Neuronal stem cell (in vitro differentiated cells): Measurements from ENCODE around the gene PROSER2.

ENCODE experiments used
- DNase-seq: peaks from one replicate; pipeline ENCODE4 v3.0.0-alpha.2; 2013; ENCODE audit warnings: low spot score
- H2AFZ ChIP-seq: one replicate; pipeline ENCODE4 v1.6.1; 2013; ENCODE audit warnings: mild to moderate bottlenecking, low read length, inconsistent platforms
- H2AK5ac ChIP-seq: 2 replicates; pipeline ENCODE4 v1.6.1; 2013; ENCODE audit warnings: low read depth, mild to moderate bottlenecking, inconsistent platforms, low read length, moderate library complexity, mixed read lengths
- H2BK120ac ChIP-seq: 2 replicates; pipeline ENCODE4 v1.6.1; 2013; ENCODE audit warnings: low read depth, mild to moderate bottlenecking, inconsistent platforms, low read length, moderate library complexity, mixed read lengths
- H2BK12ac ChIP-seq: one replicate; pipeline ENCODE4 v1.6.1; 2013; ENCODE audit warnings: low read length, inconsistent platforms
- H2BK15ac ChIP-seq: 2 replicates; pipeline ENCODE4 v1.6.1; 2013; ENCODE audit warnings: mild to moderate bottlenecking, low read length, inconsistent platforms, mixed read lengths
- H2BK5ac ChIP-seq: one replicate; pipeline ENCODE4 v1.6.1; 2013; ENCODE audit warnings: inconsistent platforms, mild to moderate bottlenecking, low read length, moderate library complexity
- H3K14ac ChIP-seq: one replicate; pipeline ENCODE4 v1.6.1; 2013; ENCODE audit warnings: low read length, inconsistent platforms
- H3K18ac ChIP-seq: 2 replicates; pipeline ENCODE4 v1.6.1; 2013; ENCODE audit warnings: low read length, inconsistent platforms
- H3K23ac ChIP-seq: 2 replicates; pipeline ENCODE4 v1.6.1; 2013; ENCODE audit warnings: low read depth, mild to moderate bottlenecking, mixed read lengths, low read length, inconsistent platforms; ENCODE audit not compliant: poor library complexity
- H3K27ac ChIP-seq: replicated peaks from 3 replicates; pipeline ENCODE4 v1.5.1; 2013; ENCODE audit warnings: low read length, inconsistent platforms
- H3K27me3 ChIP-seq, 3 experiments: 2 replicates each; pipeline ENCODE4 v1.6.1; 2013; ENCODE audit warnings: low read length in 3 of 3, mild to moderate bottlenecking in 2 of 3, inconsistent platforms in 1 of 3, low read depth in 1 of 3, mixed read lengths in 1 of 3, moderate library complexity in 1 of 3; ENCODE audit not compliant: control insufficient read depth in 3 of 3, insufficient read depth in 3 of 3
- H3K36me3 ChIP-seq, 2 donors: replicated peaks in 1 of 2; 2 replicates each; pipeline ENCODE4 v1.6.1; 2013; ENCODE audit warnings: low read length in 2 of 2; ENCODE audit not compliant: control insufficient read depth in 2 of 2, insufficient read depth in 2 of 2
- H3K4ac ChIP-seq: 2 replicates; pipeline ENCODE4 v1.6.1; 2013; ENCODE audit warnings: inconsistent platforms, mild to moderate bottlenecking, low read length, moderate library complexity
- H3K4me1 ChIP-seq, 2 donors: 1 replicate in 1 of 2; 2 replicates in 1 of 2; pipeline ENCODE4 v1.6.1; 2013; ENCODE audit warnings: low read length in 2 of 2, low read depth in 1 of 2; ENCODE audit not compliant: control insufficient read depth in 2 of 2, insufficient read depth in 1 of 2
- H3K4me2 ChIP-seq: one replicate; pipeline ENCODE4 v1.6.1; 2013; ENCODE audit warnings: mild to moderate bottlenecking, low read length, inconsistent platforms; ENCODE audit not compliant: insufficient read depth, poor library complexity, severe bottlenecking
- H3K4me3 ChIP-seq, 2 donors: 2 replicates each; pipeline ENCODE4 v1.5.1; 2013; ENCODE audit warnings: low read length in 2 of 2, mild to moderate bottlenecking in 2 of 2, inconsistent platforms in 1 of 2, moderate library complexity in 1 of 2
- H3K79me1 ChIP-seq: one replicate; pipeline ENCODE4 v1.6.1; 2013; ENCODE audit warnings: low read depth, mild to moderate bottlenecking, inconsistent platforms, low read length, moderate library complexity
- H3K9ac ChIP-seq: one replicate; pipeline ENCODE4 v1.6.1; 2013; ENCODE audit warnings: mild to moderate bottlenecking, low read depth, low read length, inconsistent platforms; ENCODE audit not compliant: poor library complexity
- H3K9me3 ChIP-seq, 2 donors: replicated peaks in 1 of 2; 2 replicates each; pipeline versions ENCODE3 to v1.6.1; 2013; ENCODE audit warnings: low read length in 2 of 2, mild to moderate bottlenecking in 2 of 2, inconsistent platforms in 1 of 2, low read depth in 1 of 2, mixed read lengths in 1 of 2, moderate library complexity in 1 of 2; ENCODE audit not compliant: control insufficient read depth in 2 of 2, insufficient read depth in 1 of 2
- H4K8ac ChIP-seq: one replicate; pipeline ENCODE4 v1.6.1; 2013; ENCODE audit warnings: low read depth, mild to moderate bottlenecking, inconsistent platforms, low read length, moderate library complexity
- H4K91ac ChIP-seq: one replicate; pipeline ENCODE4 v1.6.1; 2013; ENCODE audit warnings: low read length, low read depth, mild to moderate bottlenecking, inconsistent platforms; ENCODE audit not compliant: poor library complexity
- WGBS, 2 donors: extraction: QIAGEN DNeasy Blood & Tissue Kit; methylation state at CpG; one replicate each; pipeline ENCODE4 v1.1.7; 2013; ENCODE audit warnings: missing lambda C conversion rate in 2 of 2, mixed read lengths in 1 of 2; ENCODE audit not compliant: insufficient read length in 2 of 2, insufficient replicate concordance in 1 of 2; ENCODE audit errors: extremely low coverage in 2 of 2; 5-methylcytosine and 5-hydroxymethylcytosine counted together

PROSER2 gene

GRCh38 chr10:11776080-11776479 lies 47.1 kb upstream of the PROSER2 start:
- Histone ChIP-seq H3K4me3 (no peak overlapping the region), H2AFZ (no peak overlapping the region), H3K4ac (no peak overlapping the region), H3K79me1 (no peaks in the 10 kb centered on the region), H3K23ac (no peak overlapping the region), H3K36me3 (no peaks in the 10 kb centered on the region), H3K27me3 (peaks cover 0 to 3% (median 0%) of the 10 kb centered on the region in 3 experiments), H3K18ac (no peak overlapping the region), H3K9ac (no peak overlapping the region), H3K9me3 (no peaks in the 10 kb centered on the region), H3K27ac (no peak overlapping the region), H2AK5ac (no peak overlapping the region), H4K91ac (no peak overlapping the region), H4K8ac (no peak overlapping the region), H3K4me1 (no peaks in the 10 kb centered on the region), H3K14ac (no peak overlapping the region), H2BK5ac (no peak overlapping the region), H2BK15ac (no peak overlapping the region), H2BK12ac (no peak overlapping the region), H2BK120ac (no peak overlapping the region), H3K4me2 (no peak overlapping the region)
- DNase-seq, result no peak
- no CpG with 5 or more reads among the region's 3 CpGs for WGBS, 2 donors

DNA sequence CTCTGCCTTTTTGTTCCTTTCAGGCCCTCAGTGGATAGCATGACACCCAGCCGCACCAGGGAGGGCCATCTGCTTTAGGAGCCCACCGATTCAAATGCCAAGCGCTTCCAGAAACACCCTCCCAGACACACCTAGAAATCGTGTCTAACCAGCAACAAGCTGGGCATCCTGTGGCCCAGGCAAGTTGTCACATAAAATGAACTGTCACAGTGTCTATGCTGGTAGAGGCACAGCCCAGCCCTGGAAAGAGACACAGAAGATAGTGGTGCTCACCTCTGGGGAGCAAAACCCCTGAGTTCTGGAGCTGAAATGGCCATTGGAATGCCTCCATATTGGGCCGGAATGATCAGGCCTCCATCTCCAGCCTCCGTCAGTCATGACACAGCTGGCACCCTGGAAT lies 42.0 kb upstream of the PROSER2 start:
- Histone ChIP-seq H3K9me3 (no peaks in the 10 kb centered on the region), H3K14ac (no peak overlapping the region), H3K4me2 (no peak overlapping the region), H2AK5ac (no peak overlapping the region), H2BK12ac (no peak overlapping the region), H3K27me3 (no peaks in the 10 kb centered on the region), H3K4me1 (no peaks in the 10 kb centered on the region), H3K18ac (no peak overlapping the region), H3K9ac (no peak overlapping the region), H2BK5ac (no peak overlapping the region), H3K23ac (no peak overlapping the region), H3K27ac (no peak overlapping the region), H3K4ac (no peak overlapping the region), H2AFZ (no peak overlapping the region), H3K4me3 (no peak overlapping the region), H2BK15ac (no peak overlapping the region), H2BK120ac (no peak overlapping the region), H4K91ac (no peak overlapping the region), H3K79me1 (no peaks in the 10 kb centered on the region), H3K36me3 (no peaks in the 10 kb centered on the region), H4K8ac (no peak overlapping the region)
- WGBS, 2 donors, result no CpG with 5 or more reads among the region's 6 CpGs
- no peak for DNase-seq

GRCh38 chr10:11782793-11783557 lies 40.2 kb upstream of the PROSER2 start:
- Histone ChIP-seq H2AK5ac (no peak overlapping the region), H2BK12ac (no peak overlapping the region), H3K23ac (no peak overlapping the region), H3K18ac (no peak overlapping the region), H3K79me1 (no peaks in the 10 kb centered on the region), H3K4me3 (no peak overlapping the region), H3K9me3 (no peaks in the 10 kb centered on the region), H3K4me2 (no peak overlapping the region), H3K4ac (no peak overlapping the region), H2AFZ (peak overlapping the region; percentile 10), H3K9ac (no peak overlapping the region), H3K27me3 (no peaks in the 10 kb centered on the region), H3K36me3 (no peaks in the 10 kb centered on the region), H4K8ac (no peak overlapping the region), H3K27ac (no peak overlapping the region), H3K4me1 (no peaks in the 10 kb centered on the region), H2BK120ac (no peak overlapping the region), H2BK15ac (no peak overlapping the region), H3K14ac (no peak overlapping the region), H4K91ac (no peak overlapping the region), H2BK5ac (no peak overlapping the region)
- no CpG with 5 or more reads among the region's 18 CpGs for WGBS, 2 donors
- DNase-seq, result peak; percentile 56

- Histone ChIP-seq H3K4me2 (no peak overlapping the region), H3K27me3 (no peaks in the 10 kb centered on the region), H3K9me3 (no peaks in the 10 kb centered on the region), H3K4ac (no peak overlapping the region), H4K91ac (no peak overlapping the region), H2BK12ac (no peak overlapping the region), H3K23ac (no peak overlapping the region), H2BK15ac (no peak overlapping the region), H4K8ac (no peak overlapping the region), H3K4me1 (no peaks in the 10 kb centered on the region), H3K4me3 (no peak overlapping the region), H3K27ac (no peak overlapping the region), H3K9ac (no peak overlapping the region), H2AK5ac (no peak overlapping the region), H2BK5ac (no peak overlapping the region), H3K14ac (no peak overlapping the region), H2AFZ (no peak overlapping the region), H3K36me3 (no peaks in the 10 kb centered on the region), H3K79me1 (no peaks in the 10 kb centered on the region), H3K18ac (no peak overlapping the region), H2BK120ac (no peak overlapping the region)
- DNase-seq, result no peak
- WGBS, 2 donors, result no CpG with 5 or more reads among the region's 7 CpGs
Measured at GRCh38 chr10:11783558-11783865, 39.6 kb upstream of the PROSER2 start.
